ENCODE data around the gene ZNF219.

DNA sequence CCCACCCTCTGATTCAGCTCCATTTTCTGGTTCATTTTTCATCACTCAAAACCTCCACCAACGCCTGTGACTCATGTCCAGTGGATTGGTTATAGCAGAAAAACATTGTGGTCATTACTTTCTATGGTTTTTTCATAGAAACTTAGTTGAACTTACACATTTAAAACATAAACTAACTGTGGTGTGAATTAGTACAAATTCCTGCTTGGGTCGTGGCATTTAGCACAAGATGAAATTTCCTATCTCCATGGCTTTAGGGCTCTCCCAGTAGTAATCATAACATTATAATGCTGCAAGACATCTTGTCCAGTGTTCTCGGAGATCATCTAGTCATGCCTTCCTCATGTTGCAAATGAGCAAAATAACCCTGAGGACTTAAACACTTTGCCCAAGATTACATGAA is 49.2 kb downstream of the ZNF219 start:
- TF ChIP-seq SUZ12 (IDR thresholded peaks at IDR 0.05; ENCODE audit: extremely low read depth, insufficient read depth, insufficient read length) = no peak
- TF ChIP-seq ZNF274 (IDR thresholded peaks at IDR 0.05; ENCODE audit: low read depth, low read length) = no peak

Measured in NT2/D1 (cell line).